Esophagus muscularis mucosa (tissue), 4 donors: ENCODE results near the gene TIMM50.

Source experiments
- EP300 ChIP-seq: sonication (generic); formaldehyde crosslinking; IDR thresholded peaks from one replicate; pipeline ENCODE4 v1.6.1; 2017; ENCODE audit warnings: antibody characterized with exemption
- POLR2A ChIP-seq: fragments of 450-650 bp; IDR thresholded peaks from one replicate; pipeline ENCODE4 v1.6.1; 2017; ENCODE audit warnings: antibody characterized with exemption, moderate library complexity, mild to moderate bottlenecking, low read depth
- TF ChIP-seq, protein P1 (sequence below), 3 experiments: fragments of 200-600 bp in 2 of 3; fragments of 450-650 bp in 1 of 3; sonication (generic) in 2 of 3; IDR thresholded peaks; one replicate each; pipeline ENCODE4 v1.5.1; 2017 to 2019; ENCODE audit warnings: antibody characterized with exemption in 3 of 3, mild to moderate bottlenecking in 2 of 3, moderate library complexity in 1 of 3

DNA sequence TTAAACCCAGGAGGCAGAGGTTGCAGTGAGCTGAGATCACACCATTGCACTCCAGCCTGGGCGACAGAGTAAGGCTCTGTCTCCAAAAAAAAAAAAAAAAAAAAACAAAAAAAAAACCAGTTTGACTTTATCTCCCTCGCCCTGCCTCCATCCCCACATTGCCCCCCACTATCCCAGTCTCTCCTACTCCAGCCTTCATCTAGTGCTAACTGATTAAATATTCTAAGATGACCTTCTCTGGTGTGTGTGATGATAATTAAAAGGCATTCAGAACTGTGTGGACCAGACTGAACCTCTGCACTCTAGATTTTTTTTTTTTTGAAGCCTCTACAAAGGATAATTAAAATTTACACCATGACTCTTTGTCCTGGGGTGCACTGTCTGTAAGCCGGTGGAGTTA lies 12.2 kb downstream of the TIMM50 start:
- TF ChIP-seq, protein P1, sequence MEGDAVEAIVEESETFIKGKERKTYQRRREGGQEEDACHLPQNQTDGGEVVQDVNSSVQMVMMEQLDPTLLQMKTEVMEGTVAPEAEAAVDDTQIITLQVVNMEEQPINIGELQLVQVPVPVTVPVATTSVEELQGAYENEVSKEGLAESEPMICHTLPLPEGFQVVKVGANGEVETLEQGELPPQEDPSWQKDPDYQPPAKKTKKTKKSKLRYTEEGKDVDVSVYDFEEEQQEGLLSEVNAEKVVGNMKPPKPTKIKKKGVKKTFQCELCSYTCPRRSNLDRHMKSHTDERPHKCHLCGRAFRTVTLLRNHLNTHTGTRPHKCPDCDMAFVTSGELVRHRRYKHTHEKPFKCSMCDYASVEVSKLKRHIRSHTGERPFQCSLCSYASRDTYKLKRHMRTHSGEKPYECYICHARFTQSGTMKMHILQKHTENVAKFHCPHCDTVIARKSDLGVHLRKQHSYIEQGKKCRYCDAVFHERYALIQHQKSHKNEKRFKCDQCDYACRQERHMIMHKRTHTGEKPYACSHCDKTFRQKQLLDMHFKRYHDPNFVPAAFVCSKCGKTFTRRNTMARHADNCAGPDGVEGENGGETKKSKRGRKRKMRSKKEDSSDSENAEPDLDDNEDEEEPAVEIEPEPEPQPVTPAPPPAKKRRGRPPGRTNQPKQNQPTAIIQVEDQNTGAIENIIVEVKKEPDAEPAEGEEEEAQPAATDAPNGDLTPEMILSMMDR (IDR thresholded peaks at IDR 0.05) = no peak
- no peak for TF ChIP-seq POLR2A
- no peak for TF ChIP-seq EP300
